Measurements from ENCODE around the gene LRRC3.

LRRC3 gene

GRCh38 chr21:44506279-44507255 is 51.3 kb downstream of the LRRC3 start:
- DNase-seq (ENCODE audit: low read depth) = no peak
- H3K4me3 ChIP-seq (ENCODE audit: low read length) = no peak overlapping the region
- TF ChIP-seq CTCF (IDR thresholded peaks at IDR 0.05; ENCODE audit: insufficient read depth, low read depth, low read length, missing control alignments) = no peak

- no peak overlapping the region for H3K4me3 ChIP-seq (ENCODE audit: low read length)
- TF ChIP-seq CTCF (IDR thresholded peaks at IDR 0.05; ENCODE audit: insufficient read depth, low read depth, low read length, missing control alignments) = no peak
- DNase-seq (ENCODE audit: low read depth) = no peak
Observed at GRCh38 chr21:44507673-44508425, 52.5 kb downstream of the LRRC3 start.

- no peak for DNase-seq (ENCODE audit: low read depth)
- TF ChIP-seq CTCF (IDR thresholded peaks at IDR 0.05; ENCODE audit: insufficient read depth, low read depth, low read length, missing control alignments) = no peak
- no peak overlapping the region for H3K4me3 ChIP-seq (ENCODE audit: low read length)
Observed at GRCh38 chr21:44508426-44508710, 53.1 kb downstream of the LRRC3 start.

GRCh38 chr21:44508711-44509445 is 53.6 kb downstream of the LRRC3 start:
- no peak overlapping the region for H3K4me3 ChIP-seq (ENCODE audit: low read length)
- no peak for TF ChIP-seq CTCF (IDR thresholded peaks at IDR 0.05; ENCODE audit: insufficient read depth, low read depth, low read length, missing control alignments)
- no peak for DNase-seq (ENCODE audit: low read depth)

GRCh38 chr21:44509539-44509938 is 54.2 kb downstream of the LRRC3 start:
- no peak overlapping the region for H3K4me3 ChIP-seq (ENCODE audit: low read length)
- DNase-seq (ENCODE audit: low read depth) = peak; percentile 9
- peak; percentile 15 for TF ChIP-seq CTCF (IDR thresholded peaks at IDR 0.05; ENCODE audit: insufficient read depth, low read depth, low read length, missing control alignments)

GRCh38 chr21:44510109-44510507 is 54.8 kb downstream of the LRRC3 start:
- no peak for TF ChIP-seq CTCF (IDR thresholded peaks at IDR 0.05; ENCODE audit: insufficient read depth, low read depth, low read length, missing control alignments)
- H3K4me3 ChIP-seq (ENCODE audit: low read length) = no peak overlapping the region

More at GRCh38 chr21:44510109-44510507, 54.8 kb downstream of the LRRC3 start:
- DNase-seq (ENCODE audit: low read depth) = no peak

Data from epithelial cell of esophagus (primary cell).